DND-41 (cell line): ENCODE measurements around the gene PERP.

Experiments
- ATAC-seq: fragments of 200-7000 bp; cut with Tn5 transposase; 3 replicates; pipeline ENCODE4 v1.9.1; 2021; ENCODE audit warnings: low read depth; ENCODE audit not compliant: insufficient read depth
- DNase-seq: peaks from one replicate; pipeline ENCODE4 v3.0.0-alpha.2; 2020
- H2AFZ ChIP-seq: 2 replicates; pipeline ENCODE4 v1.6.0; 2012; ENCODE audit warnings: low read depth, low read length
- H3K27ac ChIP-seq: 2 replicates; pipeline ENCODE4 v1.5.1; 2012; ENCODE audit warnings: low read length, inconsistent platforms
- H3K27me3 ChIP-seq: fragments of 200-600 bp; sonication (generic); 2 replicates; pipeline ENCODE4 v1.6.0; 2012; ENCODE audit warnings: low read length, mild to moderate bottlenecking, inconsistent platforms; ENCODE audit not compliant: insufficient read depth, poor library complexity
- H3K36me3 ChIP-seq: 2 replicates; pipeline ENCODE4 v1.5.1; 2012; ENCODE audit warnings: low read length, inconsistent platforms; ENCODE audit not compliant: insufficient read depth
- H3K4me1 ChIP-seq: 2 replicates; pipeline ENCODE4 v1.5.1; 2012; ENCODE audit warnings: mild to moderate bottlenecking, low read length; ENCODE audit not compliant: insufficient read depth
- H3K4me2 ChIP-seq: 2 replicates; pipeline ENCODE4 v1.6.0; 2012; ENCODE audit warnings: mild to moderate bottlenecking, moderate library complexity, low read length, inconsistent platforms; ENCODE audit not compliant: insufficient read depth
- H3K4me3 ChIP-seq, 2 experiments: fragments of 200-600 bp in 1 of 2; shearing (Covaris generic) in 1 of 2; 2 replicates each; pipeline ENCODE4 v1.5.1; 2012 to 2016; ENCODE audit warnings: inconsistent platforms in 2 of 2, low read length in 2 of 2, mild to moderate bottlenecking in 2 of 2, low read depth in 1 of 2, moderate library complexity in 1 of 2
- H3K79me2 ChIP-seq: 2 replicates; pipeline ENCODE4 v1.6.0; 2012; ENCODE audit warnings: low read length, inconsistent platforms; ENCODE audit not compliant: insufficient read depth
- H3K9ac ChIP-seq: 2 replicates; pipeline ENCODE4 v1.6.0; 2012; ENCODE audit warnings: low read depth, mild to moderate bottlenecking, inconsistent platforms, low read length, moderate library complexity
- H3K9me3 ChIP-seq: 2 replicates; pipeline ENCODE4 v1.5.1; 2012; ENCODE audit warnings: low read length, moderate library complexity, mild to moderate bottlenecking, inconsistent platforms; ENCODE audit not compliant: insufficient read depth, severe bottlenecking
- H4K20me1 ChIP-seq: 2 replicates; pipeline ENCODE4 v1.6.0; 2012; ENCODE audit warnings: low read length; ENCODE audit not compliant: insufficient read depth
- EZH2 ChIP-seq: IDR thresholded peaks from 3 replicates; pipeline ENCODE4 v1.6.1; 2012; ENCODE audit warnings: borderline replicate concordance, low read depth, mild to moderate bottlenecking, moderate library complexity, low read length, inconsistent platforms; ENCODE audit not compliant: severe bottlenecking
- TF ChIP-seq, protein P1 (sequence below): IDR thresholded peaks from 2 replicates; pipeline ENCODE4 v1.5.1; 2012; ENCODE audit warnings: borderline replicate concordance, low read length, moderate library complexity, mild to moderate bottlenecking; ENCODE audit not compliant: poor library complexity, severe bottlenecking; ENCODE audit errors: extremely low read depth

PERP gene

DNA sequence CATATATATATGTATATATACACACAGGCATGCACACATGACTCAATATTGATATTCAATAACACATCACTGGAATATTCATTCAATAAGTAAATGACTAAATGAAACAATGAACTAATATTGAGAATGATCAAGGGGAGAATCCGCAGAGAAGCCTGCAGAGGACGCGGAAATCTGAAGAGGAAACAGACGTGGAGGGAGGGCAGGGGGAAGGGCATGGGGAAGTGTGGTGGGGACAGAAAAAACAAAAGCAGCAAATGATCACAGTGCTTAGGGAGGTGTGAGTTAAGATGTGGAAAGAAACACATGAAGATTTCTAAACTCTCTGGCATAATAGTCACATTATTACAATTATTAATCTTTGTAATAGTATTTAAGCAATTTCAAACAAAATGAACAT lies 14.5 kb downstream of the PERP start:
- Histone ChIP-seq H3K36me3 (no peaks in the 10 kb centered on the region), H3K9ac (no peak overlapping the region), H3K79me2 (no peaks in the 10 kb centered on the region), H3K4me1 (no peaks in the 10 kb centered on the region), H3K4me3 (no peak overlapping the region), H3K4me2 (no peak overlapping the region), H4K20me1 (no peaks in the 10 kb centered on the region), H2AFZ (no peak overlapping the region), H3K27ac (no peak overlapping the region), H3K27me3 (peaks cover 31% of the 10 kb centered on the region), H3K9me3 (no peaks in the 10 kb centered on the region)
- no peak for TF ChIP-seq EZH2
- TF ChIP-seq, protein P1, sequence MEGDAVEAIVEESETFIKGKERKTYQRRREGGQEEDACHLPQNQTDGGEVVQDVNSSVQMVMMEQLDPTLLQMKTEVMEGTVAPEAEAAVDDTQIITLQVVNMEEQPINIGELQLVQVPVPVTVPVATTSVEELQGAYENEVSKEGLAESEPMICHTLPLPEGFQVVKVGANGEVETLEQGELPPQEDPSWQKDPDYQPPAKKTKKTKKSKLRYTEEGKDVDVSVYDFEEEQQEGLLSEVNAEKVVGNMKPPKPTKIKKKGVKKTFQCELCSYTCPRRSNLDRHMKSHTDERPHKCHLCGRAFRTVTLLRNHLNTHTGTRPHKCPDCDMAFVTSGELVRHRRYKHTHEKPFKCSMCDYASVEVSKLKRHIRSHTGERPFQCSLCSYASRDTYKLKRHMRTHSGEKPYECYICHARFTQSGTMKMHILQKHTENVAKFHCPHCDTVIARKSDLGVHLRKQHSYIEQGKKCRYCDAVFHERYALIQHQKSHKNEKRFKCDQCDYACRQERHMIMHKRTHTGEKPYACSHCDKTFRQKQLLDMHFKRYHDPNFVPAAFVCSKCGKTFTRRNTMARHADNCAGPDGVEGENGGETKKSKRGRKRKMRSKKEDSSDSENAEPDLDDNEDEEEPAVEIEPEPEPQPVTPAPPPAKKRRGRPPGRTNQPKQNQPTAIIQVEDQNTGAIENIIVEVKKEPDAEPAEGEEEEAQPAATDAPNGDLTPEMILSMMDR = no peak
- DNase-seq (no peak), ATAC-seq (no peak)

DNA sequence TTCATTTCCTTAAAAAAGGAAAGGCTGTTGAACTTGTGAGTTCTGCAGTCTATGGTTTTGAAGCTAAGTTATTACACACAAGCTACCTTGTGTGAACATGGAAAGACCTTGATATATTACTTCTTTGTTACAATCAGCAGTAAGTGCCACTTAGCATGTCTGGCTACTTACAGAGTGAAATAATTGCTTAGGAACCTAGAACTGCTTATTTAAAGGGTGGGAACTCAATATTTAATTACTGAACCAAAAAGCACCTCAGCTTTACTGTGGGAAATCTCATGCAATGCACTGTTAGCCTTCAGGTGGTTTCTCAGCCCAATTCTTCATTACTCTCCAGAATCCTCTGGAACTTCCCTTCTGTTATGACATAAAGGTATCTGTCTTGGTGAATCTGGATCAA lies 17.9 kb downstream of the PERP start:
- H3K4me1 ChIP-seq = no peaks in the 10 kb centered on the region
- ATAC-seq = no peak
- no peak overlapping the region for H3K4me3 ChIP-seq

DNA sequence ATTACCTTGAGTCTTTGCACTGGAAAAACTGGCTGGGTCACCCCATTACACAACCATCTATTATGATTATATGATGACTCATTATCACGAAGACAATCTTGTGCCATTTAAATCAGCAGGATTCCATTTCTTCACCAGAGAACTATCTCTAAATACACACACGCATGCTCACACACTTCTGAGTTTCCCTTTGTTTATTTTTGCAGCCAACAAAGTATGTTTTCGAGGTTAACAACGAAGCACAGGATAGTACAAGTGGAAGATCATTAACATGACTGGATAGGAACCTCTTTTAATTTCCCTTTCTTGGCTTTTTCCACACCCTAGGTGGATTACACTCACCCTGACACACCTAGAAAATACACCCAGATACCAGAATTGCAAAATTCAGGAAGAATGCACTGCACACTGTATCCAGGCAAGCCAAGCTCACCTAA lies 18.9 kb downstream of the PERP start:
- Histone ChIP-seq H3K27ac (no peak overlapping the region), H3K36me3 (no peaks in the 10 kb centered on the region), H2AFZ (no peak overlapping the region), H3K4me3 (no peak overlapping the region), H3K79me2 (no peaks in the 10 kb centered on the region), H3K9ac (no peak overlapping the region), H3K9me3 (no peaks in the 10 kb centered on the region), H4K20me1 (no peaks in the 10 kb centered on the region), H3K27me3 (peaks cover 33% of the 10 kb centered on the region), H3K4me2 (no peak overlapping the region), H3K4me1 (no peaks in the 10 kb centered on the region)
- ATAC-seq (no peak), DNase-seq (no peak)
- no peak for TF ChIP-seq EZH2

More for the DNA sequence above, 17.9 kb downstream of the PERP start:
- Histone ChIP-seq H3K27me3 (peaks cover 33% of the 10 kb centered on the region), H3K9me3 (no peaks in the 10 kb centered on the region), H4K20me1 (no peaks in the 10 kb centered on the region), H3K27ac (no peak overlapping the region), H3K9ac (no peak overlapping the region), H3K4me2 (no peak overlapping the region), H3K79me2 (no peaks in the 10 kb centered on the region), H2AFZ (no peak overlapping the region), H3K36me3 (no peaks in the 10 kb centered on the region)
- no peak for TF ChIP-seq EZH2
- TF ChIP-seq, protein P1 = no peak
- no peak for DNase-seq

DNA sequence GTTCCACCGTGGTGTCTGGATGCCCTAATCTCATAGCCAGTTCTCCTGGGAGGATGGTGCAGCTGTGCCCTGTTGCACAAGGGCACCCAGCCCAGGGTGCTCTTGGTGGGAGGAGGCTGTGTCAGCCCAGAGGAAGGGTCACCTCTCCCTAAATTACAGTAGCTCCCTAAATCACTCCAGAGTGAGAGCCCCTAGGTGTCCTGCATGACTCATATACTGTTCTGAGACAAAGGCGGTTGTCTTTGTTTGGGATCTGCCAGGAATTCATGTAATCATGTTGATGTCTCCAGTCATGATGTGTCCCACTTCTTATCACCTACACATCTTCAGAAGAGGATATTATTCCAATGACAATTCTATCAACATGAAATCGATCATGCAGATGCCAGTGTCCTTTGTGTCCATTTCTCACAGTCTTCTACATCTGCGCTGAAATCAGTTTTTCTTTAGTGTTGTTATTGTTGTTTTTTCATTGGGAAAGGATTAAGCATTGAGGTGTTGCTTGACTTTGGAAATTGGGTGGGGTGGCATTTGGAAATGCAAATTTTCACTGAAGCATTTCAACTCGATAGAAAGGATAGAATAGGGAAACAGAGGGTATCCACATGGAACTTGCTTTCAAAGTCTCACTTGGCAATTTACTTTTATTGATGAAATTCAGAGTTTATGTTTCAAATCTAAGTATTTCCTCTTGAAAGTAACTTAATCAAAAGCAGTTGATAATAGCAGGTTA lies 19.5 kb downstream of the PERP start:
- no peak overlapping the region for H2AFZ ChIP-seq
- H3K4me2 ChIP-seq = no peak overlapping the region
- TF ChIP-seq EZH2 = no peak
- TF ChIP-seq, protein P1 = no peak
- no peaks in the 10 kb centered on the region for H3K79me2 ChIP-seq
- no peaks in the 10 kb centered on the region for H4K20me1 ChIP-seq
- no peak for ATAC-seq
- H3K27me3 ChIP-seq = peaks cover 29% of the 10 kb centered on the region
- H3K36me3 ChIP-seq = no peaks in the 10 kb centered on the region
- H3K9ac ChIP-seq = no peak overlapping the region
- no peaks in the 10 kb centered on the region for H3K4me1 ChIP-seq
- no peak for DNase-seq
- H3K27ac ChIP-seq = no peak overlapping the region
- H3K9me3 ChIP-seq = no peaks in the 10 kb centered on the region
- no peak overlapping the region for H3K4me3 ChIP-seq
